Measurements from ENCODE around the gene ADAM33.

ADAM33 gene

DNA sequence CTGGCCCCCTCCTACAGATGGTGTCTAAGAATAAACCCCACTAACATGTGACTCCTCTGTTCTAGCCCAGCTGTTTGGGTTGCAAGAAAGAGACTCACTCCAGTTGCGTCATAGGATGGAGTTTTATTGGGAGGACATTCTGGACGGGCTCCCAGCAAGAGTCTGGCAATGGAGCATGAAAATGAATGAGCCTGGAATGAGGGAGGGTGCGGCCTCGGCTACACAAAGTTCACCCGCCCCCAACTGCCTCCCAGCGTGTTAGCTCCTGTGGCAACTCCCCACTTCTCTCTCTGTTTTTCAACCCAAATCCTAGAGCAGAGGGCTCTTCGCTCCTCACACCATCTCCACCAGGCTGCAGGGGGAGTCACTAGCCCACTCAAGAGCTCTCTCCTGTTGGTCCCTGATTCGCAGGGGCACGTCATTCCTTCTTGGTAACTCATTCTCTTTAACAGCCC is 5.1 kb upstream of the ADAM33 start:
- DNase-seq (ENCODE audit: low read depth in 2 of 2): peak; percentile 80 to 82

DNA sequence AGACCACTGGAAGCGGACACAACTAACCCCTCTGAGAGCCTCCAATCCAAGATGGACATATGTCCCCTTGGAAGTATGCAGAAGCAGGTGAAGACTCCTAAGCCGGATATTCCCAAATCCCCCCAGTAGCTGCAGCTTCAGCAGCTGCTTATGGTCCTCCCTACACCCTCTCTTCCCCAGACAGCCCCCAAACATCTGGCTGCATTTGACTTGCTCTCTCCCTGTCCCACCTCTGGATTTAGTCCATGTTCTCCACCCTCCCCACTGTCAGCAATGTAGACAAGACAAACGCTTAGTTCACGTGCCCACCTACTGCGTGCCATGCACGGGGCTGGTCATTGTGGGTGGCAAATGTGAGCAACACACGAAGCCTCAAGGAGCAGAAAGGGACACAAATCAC is 4.6 kb upstream of the ADAM33 start:
- DNase-seq (ENCODE audit: low read depth in 2 of 2): no peak

- DNase-seq (ENCODE audit: low read depth in 2 of 2): no peak
Measured at GRCh38 chr20:3685341-3685740, 3.5 kb upstream of the ADAM33 start.

GRCh38 chr20:3681352-3681930 is 369 bp downstream of the ADAM33 start:
- no peak for DNase-seq (ENCODE audit: low read depth in 2 of 2)

- DNase-seq (ENCODE audit: low read depth in 2 of 2): no peak
Measured at GRCh38 chr20:3680701-3681351, 984 bp downstream of the ADAM33 start.

DNA sequence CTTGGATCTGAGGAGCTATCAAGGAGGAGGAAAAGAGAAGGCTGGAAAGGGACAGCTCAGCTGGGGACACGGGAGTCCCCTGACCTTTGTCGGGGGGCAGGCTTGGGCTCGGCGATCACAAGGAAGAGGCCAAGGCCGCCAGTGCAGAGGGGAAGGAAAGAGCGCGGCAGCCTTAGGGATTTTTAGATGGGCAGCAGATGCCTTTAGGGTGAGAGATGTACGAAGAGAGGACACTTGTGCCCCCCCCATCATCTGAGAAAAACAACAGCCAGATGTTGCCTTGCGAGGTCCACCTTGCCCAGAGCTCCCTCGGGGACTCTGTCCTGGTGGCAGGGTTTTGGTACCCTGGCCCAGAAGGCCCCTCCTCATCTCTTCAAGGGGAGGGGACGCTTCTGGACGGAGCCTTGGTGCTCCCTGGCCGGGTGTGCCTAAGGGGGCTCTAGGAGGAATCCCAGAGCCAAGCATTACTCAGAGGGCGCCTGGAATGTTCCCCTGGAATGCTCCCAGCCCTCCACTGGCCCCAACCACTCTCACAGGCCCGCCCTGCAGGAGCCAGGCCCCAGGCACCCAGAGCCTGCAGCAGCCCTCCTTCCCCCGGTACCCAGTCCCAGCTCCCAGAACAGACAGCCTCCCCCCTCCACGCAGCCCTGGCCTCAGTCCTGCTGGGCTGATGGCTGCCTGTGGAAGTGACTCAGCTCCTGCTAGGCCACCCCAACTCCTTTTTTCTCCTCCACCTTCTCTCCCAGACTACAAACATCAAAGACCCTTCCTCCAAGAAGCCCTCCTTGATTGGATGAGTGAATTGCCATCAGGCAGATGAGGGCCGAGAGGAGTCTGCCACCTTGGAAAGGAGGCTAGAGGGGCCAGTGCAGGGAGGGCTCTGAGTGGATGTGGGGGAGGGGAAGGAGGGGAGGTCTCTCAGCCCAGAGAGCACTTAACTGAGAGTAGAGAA is 1.8 kb downstream of the ADAM33 start:
- DNase-seq (ENCODE audit: low read depth in 2 of 2): peak in 1 of 2 experiments; percentile 55

- peak in 1 of 2 experiments; percentile 19 for DNase-seq (ENCODE audit: low read depth in 2 of 2)
Measured at GRCh38 chr20:3678856-3679720, 2.7 kb downstream of the ADAM33 start.

DNA sequence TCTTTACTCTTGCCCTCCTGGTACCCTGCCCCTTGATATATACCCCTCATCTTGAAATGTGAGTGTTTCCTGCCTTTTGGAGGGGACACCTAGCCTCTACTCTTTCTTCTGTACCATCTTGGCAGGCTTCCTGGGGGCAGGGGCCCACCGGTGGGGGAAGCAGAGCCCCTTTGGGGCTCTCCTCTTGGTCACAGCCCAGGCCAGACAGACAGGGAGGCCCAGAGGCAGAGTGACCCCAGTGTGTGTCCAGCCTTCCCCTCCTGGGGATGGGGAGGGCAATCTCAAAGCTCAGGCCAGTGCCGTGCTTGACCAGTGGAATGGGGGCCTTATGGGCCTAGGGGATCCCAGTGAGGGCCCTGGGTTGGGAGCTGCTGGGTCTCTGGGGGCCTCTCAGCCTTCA is 3.6 kb downstream of the ADAM33 start:
- DNase-seq (ENCODE audit: low read depth in 2 of 2): no peak

- DNase-seq (ENCODE audit: low read depth in 2 of 2): peak in 1 of 2 experiments; percentile 19
Measured at GRCh38 chr20:3677733-3678132, 4.1 kb downstream of the ADAM33 start.

- DNase-seq (ENCODE audit: low read depth in 2 of 2): no peak
Measured at GRCh38 chr20:3674995-3675900, 6.6 kb downstream of the ADAM33 start.

- DNase-seq (ENCODE audit: low read depth in 2 of 2): no peak
Measured at GRCh38 chr20:3674447-3674846, 7.4 kb downstream of the ADAM33 start.

DNA sequence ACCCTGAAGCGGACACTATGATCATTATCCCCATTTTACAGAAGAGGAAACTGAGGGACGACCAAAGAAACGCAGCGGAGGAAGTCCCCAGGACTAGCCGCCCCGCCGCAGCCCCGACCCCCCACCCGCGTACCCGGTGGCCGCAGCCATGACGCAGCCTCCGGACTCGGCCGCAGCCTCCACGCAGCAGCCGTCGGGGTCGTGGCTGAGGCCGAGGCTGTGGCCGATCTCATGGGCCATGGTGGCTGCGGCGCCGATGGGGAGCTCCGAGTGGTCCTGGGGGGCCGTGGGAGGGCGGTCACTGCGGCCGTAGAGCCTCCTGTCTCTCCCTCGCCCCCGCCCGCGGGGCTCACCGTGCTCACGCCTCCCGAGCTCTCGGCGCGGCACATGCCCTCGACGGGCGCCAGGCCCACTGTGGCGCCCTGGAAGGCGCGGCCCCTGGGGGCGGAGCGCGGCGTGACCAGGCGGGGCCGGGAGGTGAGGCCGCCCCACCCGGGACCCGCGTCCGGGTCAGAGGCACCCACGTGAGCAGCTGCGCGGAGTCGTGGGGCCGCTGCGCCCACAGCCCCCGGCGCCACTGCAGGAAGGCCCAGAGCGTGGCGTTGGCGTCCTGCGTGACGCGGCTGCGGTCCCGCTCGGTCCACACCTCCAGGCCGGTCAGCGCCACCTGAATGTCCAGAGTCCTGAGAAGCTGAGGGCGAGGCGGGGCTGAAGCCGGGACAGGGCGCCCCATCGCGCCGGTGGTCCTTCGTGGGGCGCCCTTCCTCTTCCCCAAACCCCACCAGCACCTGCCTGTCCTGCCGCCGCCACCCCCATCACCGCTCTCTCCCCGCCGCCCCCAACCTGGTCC is 8.4 kb downstream of the ADAM33 start:
- no peak for DNase-seq (ENCODE audit: low read depth in 2 of 2)

GRCh38 chr20:3672547-3673171 is 9.2 kb downstream of the ADAM33 start:
- DNase-seq (ENCODE audit: low read depth in 2 of 2): no peak

DNA sequence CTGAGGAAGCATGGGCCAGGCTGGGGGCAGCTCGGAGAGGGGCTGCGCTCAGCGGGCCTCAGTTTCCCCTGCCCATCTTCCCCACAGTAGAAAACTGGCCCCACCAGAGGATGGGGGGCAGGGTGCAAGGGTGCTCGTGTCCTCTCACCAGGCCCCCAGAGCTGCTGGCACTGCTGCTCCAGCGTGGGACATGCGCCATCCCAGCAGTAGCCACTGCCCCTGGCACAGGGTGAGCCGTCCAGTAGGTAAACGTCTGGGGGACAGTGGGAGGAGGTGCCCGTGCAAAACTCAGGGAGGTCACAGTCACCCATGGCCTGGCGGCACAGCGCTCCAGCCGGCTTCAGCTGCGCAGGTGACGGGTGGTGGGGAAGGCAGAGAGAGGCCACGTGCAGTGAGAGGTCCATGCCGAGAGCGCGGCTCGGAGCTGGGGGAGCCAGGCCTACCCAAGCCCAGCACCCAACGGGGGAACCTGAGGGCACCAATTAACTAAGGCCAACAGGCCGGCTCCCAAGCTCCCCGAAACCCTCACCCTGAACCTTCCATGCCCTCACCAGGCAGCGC is 9.7 kb downstream of the ADAM33 start:
- no peak for DNase-seq (ENCODE audit: low read depth in 2 of 2)

GRCh38 chr20:3670945-3671344 is 10.9 kb downstream of the ADAM33 start:
- no peak for DNase-seq (ENCODE audit: low read depth in 2 of 2)

- no peak for DNase-seq (ENCODE audit: low read depth in 2 of 2)
Measured at GRCh38 chr20:3670511-3670910, 11.3 kb downstream of the ADAM33 start.

GRCh38 chr20:3669710-3670367 is 12.0 kb downstream of the ADAM33 start:
- DNase-seq (ENCODE audit: low read depth in 2 of 2): no peak

DNA sequence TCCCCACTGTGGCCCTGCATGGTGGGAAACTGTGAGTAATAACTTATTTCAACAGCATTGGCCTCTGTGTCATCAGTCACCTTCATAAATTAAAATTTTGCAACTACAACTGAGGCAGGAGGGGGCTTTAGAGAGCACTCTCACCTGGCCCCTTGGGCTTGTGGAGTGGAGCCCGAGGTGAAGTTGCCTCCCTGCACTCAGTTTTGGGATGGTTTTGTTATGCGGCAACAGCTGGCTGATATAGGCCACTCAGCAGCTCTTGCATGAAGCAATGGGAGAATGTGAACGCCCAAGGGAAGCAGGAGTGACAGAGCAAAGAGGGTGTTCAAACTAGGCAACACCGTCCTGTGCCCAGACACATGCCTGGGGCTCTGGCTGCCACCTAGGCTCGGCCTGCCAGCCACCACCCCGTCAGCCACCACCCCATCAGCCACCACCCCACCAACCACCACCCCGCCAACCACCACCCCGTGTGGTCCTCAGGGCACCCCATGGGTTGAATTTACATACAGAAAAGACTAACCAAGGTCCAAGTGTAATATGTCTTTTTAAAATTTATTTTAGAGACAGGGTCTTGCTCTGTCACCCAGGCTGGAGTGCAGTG is 14.3 kb downstream of the ADAM33 start:
- DNase-seq (ENCODE audit: low read depth in 2 of 2): no peak
